NCI-H1105 treated with DMSO at 0.1 percent for 48 hours (cell line): Measurements from ENCODE around the gene TMEM269.
"Not testable (repeated sequence)": the region's sequence is repeated elsewhere in the genome, so short reads cannot be mapped to it uniquely, and the experiment has no call there.

Experiments
- DNase-seq: peaks from one replicate; lab custom pipeline; 2025; lab: John Stamatoyannopoulos, UW

TMEM269 gene

GRCh38 chr1:42748021-42748420, 36.8 kb upstream of the TMEM269 start:
- no peak for DNase-seq

- DNase-seq, result no peak
Measured at GRCh38 chr1:42748461-42749410, 36.1 kb upstream of the TMEM269 start.

- no peak for DNase-seq
Measured at GRCh38 chr1:42750041-42750440, 34.8 kb upstream of the TMEM269 start.

GRCh38 chr1:42751511-42752070, 33.2 kb upstream of the TMEM269 start:
- not testable (repeated sequence) for DNase-seq

- DNase-seq, result no peak
Measured at GRCh38 chr1:42752284-42752683, 32.5 kb upstream of the TMEM269 start.

GRCh38 chr1:42753070-42753469, 31.7 kb upstream of the TMEM269 start:
- no peak for DNase-seq

- peak; percentile 64 for DNase-seq
Measured at GRCh38 chr1:42756956-42757891, 27.6 kb upstream of the TMEM269 start.

GRCh38 chr1:42757892-42758275, 26.9 kb upstream of the TMEM269 start:
- no peak for DNase-seq

- DNase-seq, result no peak
Measured at GRCh38 chr1:42758641-42759040, 26.1 kb upstream of the TMEM269 start.

GRCh38 chr1:42759114-42759513, 25.7 kb upstream of the TMEM269 start:
- no peak for DNase-seq

GRCh38 chr1:42761567-42761966, 23.2 kb upstream of the TMEM269 start:
- DNase-seq, result no peak

- DNase-seq, result no peak
Measured at GRCh38 chr1:42762269-42762668, 22.5 kb upstream of the TMEM269 start.

- DNase-seq, result no peak
Measured at GRCh38 chr1:42765269-42765668, 19.5 kb upstream of the TMEM269 start.

GRCh38 chr1:42765832-42766740, 18.7 kb upstream of the TMEM269 start:
- peak; percentile 67 for DNase-seq

- DNase-seq, result peak; percentile 99
Measured at GRCh38 chr1:42766741-42767509, 17.9 kb upstream of the TMEM269 start, which contains the start of the genes C1orf50 and P3H1. Gene C1orf50 (plus strand): TSS chr1:42767249. CDS start chr1:42767312, 63 bp downstream. Gene P3H1 (minus strand): TSS chr1:42767028. CDS start chr1:42766971, 57 bp downstream.

GRCh38 chr1:42767510-42768000, 17.2 kb upstream of the TMEM269 start:
- peak; percentile 65 for DNase-seq

- DNase-seq, result no peak
Measured at GRCh38 chr1:42768172-42768571, 16.6 kb upstream of the TMEM269 start.

GRCh38 chr1:42769811-42770210, 15.0 kb upstream of the TMEM269 start:
- no peak for DNase-seq

GRCh38 chr1:42773420-42773819, 11.4 kb upstream of the TMEM269 start:
- no peak for DNase-seq

- DNase-seq, result no peak
Measured at GRCh38 chr1:42774928-42775526, 9.8 kb upstream of the TMEM269 start.
